Heart left ventricle (tissue), 16 donors: ENCODE measurements around the gene COL11A1. TPM values are rescaled to one million over a fixed set of nuclear protein-coding genes. Genes with fewer than 3 reads are reported as not detected.

Experiments
- ATAC-seq, 4 donors: fragments of 200-7000 bp; cut with Tn5 transposase; one replicate each; pipeline ENCODE4 v1.9.1; 2020 to 2022; ENCODE audit warnings: moderate library complexity in 4 of 4, mild to moderate bottlenecking in 3 of 4, moderate number of reproducible peaks in 1 of 4
- DNase-seq, 5 donors: peaks; one replicate each; pipeline ENCODE4 v3.0.0-alpha.2; 2020
- H3K27ac ChIP-seq, 12 donors: fragments of 200-600 bp; sonication (generic) in 4 of 12; one replicate each; pipeline versions ENCODE4 v1.5.0 to v1.8.0; 2016 to 2022; ENCODE audit warnings: mild to moderate bottlenecking in 2 of 12
- H3K27me3 ChIP-seq, 9 donors: fragments of 200-600 bp; sonication (generic) in 2 of 9; one replicate each; pipeline versions ENCODE4 v1.5.1 to v1.8.0; 2016 to 2022; ENCODE audit warnings: mild to moderate bottlenecking in 3 of 9
- H3K36me3 ChIP-seq, 9 donors: fragments of 200-600 bp; sonication (generic) in 2 of 9; one replicate each; pipeline versions ENCODE4 v1.5.0 to v1.8.0; 2018 to 2022; ENCODE audit warnings: mild to moderate bottlenecking in 2 of 9
- H3K4me1 ChIP-seq, 12 donors: fragments of 200-600 bp; sonication (generic) in 4 of 12; one replicate each; pipeline versions ENCODE4 v1.5.0 to v1.8.0; 2016 to 2022; ENCODE audit warnings: mild to moderate bottlenecking in 3 of 12
- H3K4me3 ChIP-seq, 12 donors: fragments of 200-600 bp; sonication (generic) in 4 of 12; one replicate each; pipeline versions ENCODE4 v1.5.0 to v1.8.0; 2017 to 2022; ENCODE audit warnings: mild to moderate bottlenecking in 9 of 12, moderate library complexity in 4 of 12
- H3K9me3 ChIP-seq, 12 donors: fragments of 200-600 bp; sonication (generic) in 4 of 12; one replicate each; pipeline versions ENCODE4 v1.5.0 to v1.8.0; 2016 to 2022; ENCODE audit warnings: mild to moderate bottlenecking in 1 of 12
- POLR2A ChIP-seq, 2 donors: fragments of 450-650 bp; IDR thresholded peaks; one replicate each; pipeline ENCODE4 v1.6.1; 2017; ENCODE audit warnings: antibody characterized with exemption in 2 of 2, mild to moderate bottlenecking in 2 of 2, moderate library complexity in 2 of 2
- WGBS, 4 donors: extraction: QIAGEN DNeasy Blood & Tissue Kit in 2 of 4; methylation state at CpG; one replicate each; pipeline versions ENCODE4 v1.1.5 to v1.1.7; 2013 to 2018; 5-methylcytosine and 5-hydroxymethylcytosine counted together
- intact Hi-C, 10 donors: fragments of 100-400 bp; cut with DNase I; formaldehyde crosslinking; loops; one replicate each; pipeline versions ENCODE4 v1.11.1 to v1.14.2; 2022
- polyA plus RNA-seq, 2 donors: library from polyadenylated mRNA; stranded (reverse); fragments of 200-250 nt; gene quantifications; one replicate each; pipeline ENCODE4 v1.2.3, GENCODE V29; 2013
- total RNA-seq, 9 donors: library from RNA; depleted of rRNA in 2 of 9; stranded (reverse); fragments of >200 nt in 2 of 9; fragmentation: NEBNext Ultra II Directional in 3 of 9; extraction: Animal tissue kit (Norgen Biotek cat#: 25700) in 3 of 9; gene quantifications; one replicate each; pipeline versions ENCODE4 v1.1.0 to v1.2.4, GENCODE V29; 2016 to 2023
- TF ChIP-seq, protein P1 (sequence below), 12 donors: fragments of 200-600 bp; sonication (generic) in 4 of 12; IDR thresholded peaks; one replicate each; pipeline versions ENCODE4 v1.5.0 to v1.8.0; 2018 to 2022; ENCODE audit warnings: antibody characterized with exemption in 12 of 12, mild to moderate bottlenecking in 5 of 12
- donor health status: ischemic (EF 13 %, LVEDD 7.1; RV severe dilation, severe dysfunction).
- donor health status: healthy with polysubstance abuse.
- donor health status: DM: no; HTN: yes; CAD: no.
- donor health status: DM: no; HTN: no; CAD: no.
- donor health status: ischemic (EF 25% LVEDD 6.9; RV normal size, moderate dysfunction).
- donor health status: ischemic (EF 25% LVEDD 5.7; RV mildly dilated, moderate dysfunction).
- donor health status: healthy.
- donor health status: DM: yes; HTN: yes; CAD: no.
- donor health status: ischemic (EF 35%, LVEDD 5.7; RV mildly dilated, moderate dysfunction).
- donor health status: nonischemic (EF 11% LVEDD 7.7; RV severe dilation, severe dysfunction).
- donor health status: DM: yes; HTN: yes; CAD: no.
- donor health status: PGD.
- donor health status: ischemic (EF 29% LVEDD 5.4; RV normal size, mild dysfunction).
- donor health status: nonischemic (EF 23%, LVEDD 6.1; RV moderate dilation, normal function).

Gene COL11A1
- total and polyA plus RNA-seq, 11 donors = 0.05 TPM; not detected in 10

DNA sequence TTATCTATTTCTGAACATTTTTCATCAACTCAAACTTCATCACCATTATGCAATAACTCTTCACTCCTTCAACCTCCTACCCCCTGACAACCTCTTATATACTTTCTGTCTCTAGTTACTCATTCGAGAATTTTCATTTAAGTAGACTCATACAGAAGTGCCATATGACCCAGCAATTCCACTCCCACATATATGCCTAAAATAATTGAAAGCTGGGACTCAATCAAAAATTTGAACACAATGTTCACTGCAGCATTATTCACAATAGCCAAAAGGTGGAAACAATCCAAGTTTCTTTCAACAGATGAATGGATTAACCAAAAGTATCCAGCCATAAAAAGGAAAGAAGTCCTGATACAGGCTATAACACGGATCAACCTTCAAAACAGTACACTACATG is 24.1 kb downstream of the COL11A1 start:
- WGBS, 4 donors = 15 to 27% (median 19%) methylated on average over 2 of the region's 2 CpGs
- no peak overlapping the region for H3K27ac ChIP-seq
- DNase-seq = no peak
- H3K9me3 ChIP-seq = no peaks in the 10 kb centered on the region
- ATAC-seq = no peak
- TF ChIP-seq, protein P1, sequence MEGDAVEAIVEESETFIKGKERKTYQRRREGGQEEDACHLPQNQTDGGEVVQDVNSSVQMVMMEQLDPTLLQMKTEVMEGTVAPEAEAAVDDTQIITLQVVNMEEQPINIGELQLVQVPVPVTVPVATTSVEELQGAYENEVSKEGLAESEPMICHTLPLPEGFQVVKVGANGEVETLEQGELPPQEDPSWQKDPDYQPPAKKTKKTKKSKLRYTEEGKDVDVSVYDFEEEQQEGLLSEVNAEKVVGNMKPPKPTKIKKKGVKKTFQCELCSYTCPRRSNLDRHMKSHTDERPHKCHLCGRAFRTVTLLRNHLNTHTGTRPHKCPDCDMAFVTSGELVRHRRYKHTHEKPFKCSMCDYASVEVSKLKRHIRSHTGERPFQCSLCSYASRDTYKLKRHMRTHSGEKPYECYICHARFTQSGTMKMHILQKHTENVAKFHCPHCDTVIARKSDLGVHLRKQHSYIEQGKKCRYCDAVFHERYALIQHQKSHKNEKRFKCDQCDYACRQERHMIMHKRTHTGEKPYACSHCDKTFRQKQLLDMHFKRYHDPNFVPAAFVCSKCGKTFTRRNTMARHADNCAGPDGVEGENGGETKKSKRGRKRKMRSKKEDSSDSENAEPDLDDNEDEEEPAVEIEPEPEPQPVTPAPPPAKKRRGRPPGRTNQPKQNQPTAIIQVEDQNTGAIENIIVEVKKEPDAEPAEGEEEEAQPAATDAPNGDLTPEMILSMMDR (IDR thresholded peaks at IDR 0.05) = no peak
- no peak for TF ChIP-seq POLR2A (IDR thresholded peaks at IDR 0.05)
- H3K36me3 ChIP-seq = no peaks in the 10 kb centered on the region
- H3K27me3 ChIP-seq = no peaks in the 10 kb centered on the region
- intact Hi-C loops = no loop called here
- H3K4me1 ChIP-seq = no peaks in the 10 kb centered on the region
- no peak overlapping the region for H3K4me3 ChIP-seq

DNA sequence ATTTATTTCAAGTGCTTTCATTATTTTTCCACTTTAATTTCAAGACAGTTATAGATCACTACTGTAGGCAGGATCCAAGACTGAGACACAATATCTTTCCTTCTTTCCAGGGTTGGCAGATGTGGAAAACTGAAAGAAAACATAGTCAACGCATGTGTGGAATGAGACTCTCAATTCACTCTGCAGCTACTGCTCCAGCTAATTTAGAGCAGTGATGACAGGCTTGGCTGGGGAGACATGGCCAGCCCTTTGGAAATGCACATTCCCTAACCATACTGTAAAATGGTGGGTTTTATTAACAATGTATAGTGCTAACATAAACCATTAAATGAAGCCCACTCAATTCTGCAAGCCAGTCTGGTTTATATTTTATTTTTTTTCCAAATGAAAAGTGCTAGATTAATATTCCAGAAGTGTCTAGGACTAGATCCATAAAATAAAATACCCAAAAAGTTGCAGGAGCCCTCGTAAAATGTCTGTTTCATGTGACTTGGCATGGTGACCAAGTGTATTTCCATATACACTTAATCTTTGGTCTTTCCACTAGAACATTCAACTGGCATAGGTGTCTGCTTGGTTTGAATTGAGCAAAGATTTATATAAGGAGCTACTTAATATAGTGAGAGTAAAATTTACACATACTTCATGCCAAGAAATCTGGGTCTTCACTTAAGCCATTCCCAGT is 32.9 kb downstream of the COL11A1 start:
- Histone ChIP-seq H3K36me3 (no peaks in the 10 kb centered on the region), H3K27ac (no peak overlapping the region), H3K4me1 (no peaks in the 10 kb centered on the region), H3K9me3 (no peaks in the 10 kb centered on the region), H3K4me3 (no peak overlapping the region), H3K27me3 (no peaks in the 10 kb centered on the region)
- TF ChIP-seq, protein P1 (IDR thresholded peaks at IDR 0.05) = no peak
- TF ChIP-seq POLR2A (IDR thresholded peaks at IDR 0.05) = no peak
- no peak for DNase-seq
- intact Hi-C loops = no loop called here
- 74 to 81% (median 78%) methylated on average over 2 of the region's 2 CpGs for whole genome bisulfite sequencing, 4 donors
- ATAC-seq = no peak

DNA sequence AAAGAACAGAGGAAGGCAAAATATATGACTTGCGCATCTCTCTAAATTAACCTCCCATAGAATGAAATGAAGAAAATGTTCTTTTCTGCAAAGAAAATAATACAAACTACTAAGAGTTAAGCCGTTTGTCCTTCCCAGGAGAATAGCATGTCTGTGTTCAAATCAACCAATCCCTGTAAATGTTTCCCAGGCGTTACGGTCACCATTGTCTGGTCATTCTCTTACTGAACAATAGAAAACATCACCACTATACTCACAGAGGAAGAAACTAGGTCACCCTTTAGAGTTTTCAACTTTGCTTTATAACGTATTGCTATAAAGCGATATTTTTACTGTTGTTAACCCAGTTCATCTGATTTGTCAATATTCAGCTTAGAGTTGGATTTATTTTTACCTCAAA is 34.1 kb downstream of the COL11A1 start:
- H3K4me1 ChIP-seq = no peaks in the 10 kb centered on the region
- 74 to 86% (median 79%) methylated on average over 6 of the region's 6 CpGs for WGBS, 4 donors
- no peak for ATAC-seq
- no peaks in the 10 kb centered on the region for H3K36me3 ChIP-seq
- no peak overlapping the region for H3K27ac ChIP-seq
- H3K9me3 ChIP-seq = no peaks in the 10 kb centered on the region
- no peaks in the 10 kb centered on the region for H3K27me3 ChIP-seq
- no peak overlapping the region for H3K4me3 ChIP-seq
- no peak for TF ChIP-seq POLR2A (IDR thresholded peaks at IDR 0.05)
- TF ChIP-seq, protein P1 (IDR thresholded peaks at IDR 0.05) = no peak
- intact Hi-C loops = no loop called here
- no peak for DNase-seq

DNA sequence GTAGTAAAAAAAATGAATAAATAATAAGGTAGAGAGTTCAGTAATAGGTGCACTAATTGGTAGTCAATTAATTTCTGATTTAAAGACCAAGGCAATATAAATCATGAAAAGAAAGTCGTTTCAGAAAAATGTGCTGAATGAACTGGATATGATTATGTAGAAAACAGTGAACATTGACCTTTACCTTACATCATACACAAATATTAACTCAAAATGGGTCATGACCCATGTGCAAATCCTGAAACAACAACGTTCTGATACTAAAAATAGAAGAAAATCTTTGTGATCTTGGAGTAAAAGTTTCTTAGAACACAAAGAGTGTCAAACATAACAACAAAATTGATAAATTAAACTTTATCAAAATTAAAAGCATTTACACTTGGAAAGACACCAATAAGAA is 39.1 kb downstream of the COL11A1 start:
- Histone ChIP-seq H3K4me1 (no peaks in the 10 kb centered on the region), H3K9me3 (no peaks in the 10 kb centered on the region), H3K36me3 (no peaks in the 10 kb centered on the region), H3K4me3 (no peak overlapping the region), H3K27ac (no peak overlapping the region), H3K27me3 (no peaks in the 10 kb centered on the region)
- no peak for TF ChIP-seq POLR2A (IDR thresholded peaks at IDR 0.05)
- TF ChIP-seq, protein P1 (IDR thresholded peaks at IDR 0.05) = no peak
- WGBS, 4 donors = 22 to 41% (median 31%) methylated on average over 2 of the region's 2 CpGs
- DNase-seq = no peak
- no peak for ATAC-seq
- intact Hi-C loops = no loop called here
